ENCODE data around the gene TMEM205.
"Not testable (repeated sequence)": the region's sequence is repeated elsewhere in the genome, so short reads cannot be mapped to it uniquely, and the experiment has no call there.

The TMEM205 gene

GRCh38 chr19:11349171-11349570, 3.1 kb upstream of the TMEM205 start:
- DNase-seq (ENCODE audit: low read depth) = no peak
- H3K4me3 ChIP-seq (ENCODE audit: low read depth, low read length) = no peak overlapping the region

DNA sequence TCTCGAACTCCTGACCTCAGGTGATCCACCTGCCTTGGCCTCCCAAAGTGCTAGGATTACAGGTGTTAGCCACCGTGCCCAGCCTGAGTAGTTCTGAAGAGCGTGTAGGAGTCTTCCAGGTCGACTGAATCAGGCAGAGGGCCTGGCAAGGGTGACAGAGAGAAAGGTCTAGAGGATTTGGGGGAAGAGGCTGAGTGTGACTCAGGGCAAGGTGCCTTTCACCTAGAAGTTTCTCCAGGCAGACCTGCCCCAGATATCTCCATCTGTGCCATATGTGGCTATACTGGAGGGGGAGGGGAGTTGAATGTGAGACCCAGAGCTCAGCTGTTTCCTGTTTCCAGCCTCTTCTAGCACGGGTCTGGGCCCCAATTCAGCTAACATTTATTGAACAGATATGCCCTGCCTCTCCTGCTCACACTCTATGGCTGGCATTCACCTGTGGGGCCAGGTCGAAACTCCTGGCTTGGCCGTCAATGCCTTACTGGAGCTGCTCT, 1.5 kb upstream of the TMEM205 start:
- TF ChIP-seq CTCF (conservative IDR thresholded peaks at IDR 0.05; ENCODE audit: low read depth, low read length) = no peak
- DNase-seq (ENCODE audit: low read depth) = no peak
- H3K4me3 ChIP-seq (ENCODE audit: low read depth, low read length) = no peak overlapping the region

More at GRCh38 chr19:11349171-11349570, 3.1 kb upstream of the TMEM205 start:
- no peak for TF ChIP-seq CTCF (conservative IDR thresholded peaks at IDR 0.05; ENCODE audit: low read depth, low read length)

- TF ChIP-seq CTCF (conservative IDR thresholded peaks at IDR 0.05; ENCODE audit: low read depth, low read length) = no peak
- H3K4me3 ChIP-seq (ENCODE audit: low read depth, low read length) = peak overlapping the region; percentile 83
- no peak for DNase-seq (ENCODE audit: low read depth)
Measured at GRCh38 chr19:11345122-11345803, 805 bp downstream of the TMEM205 start.

DNA sequence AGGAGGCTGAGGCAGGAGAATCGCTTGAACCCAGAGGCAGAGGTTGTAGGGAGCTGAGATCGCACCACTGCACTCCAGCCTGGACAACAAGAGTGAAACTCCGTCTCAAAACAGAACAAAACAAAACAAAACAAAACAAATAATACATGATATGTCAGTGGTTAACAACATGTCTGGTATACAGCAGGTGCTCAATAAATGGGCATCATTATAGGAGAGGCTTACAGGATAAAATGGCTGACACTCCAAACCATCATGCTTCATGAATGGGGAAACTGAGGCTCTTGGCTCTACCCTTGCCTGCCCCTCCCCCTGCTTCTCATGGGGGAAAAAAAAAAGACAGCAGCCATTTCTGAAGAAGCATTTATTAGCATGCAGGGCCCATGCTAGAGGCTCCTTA, 3.6 kb downstream of the TMEM205 start:
- H3K4me3 ChIP-seq (ENCODE audit: low read depth, low read length) = no peak overlapping the region
- no peak for DNase-seq (ENCODE audit: low read depth)
- no peak for TF ChIP-seq CTCF (conservative IDR thresholded peaks at IDR 0.05; ENCODE audit: low read depth, low read length)

- DNase-seq (ENCODE audit: low read depth); H3K4me3 ChIP-seq (ENCODE audit: low read depth, low read length): not testable (repeated sequence)
Measured at GRCh38 chr19:11340099-11340467, 6.0 kb downstream of the TMEM205 start.

- TF ChIP-seq CTCF (conservative IDR thresholded peaks at IDR 0.05; ENCODE audit: low read depth, low read length) = no peak
- peak; percentile 89 for DNase-seq (ENCODE audit: low read depth)
- peak within 1 kb of the TSS; percentile 26 for H3K4me3 ChIP-seq (ENCODE audit: low read depth, low read length)
Measured at GRCh38 chr19:11339254-11340098, 6.6 kb downstream of the TMEM205 start, which contains the start of gene RAB3D. Gene RAB3D, minus strand, starts transcription at chr19:11339657. Its CDS starts 2,258 bp downstream, at chr19:11337399.

DNA sequence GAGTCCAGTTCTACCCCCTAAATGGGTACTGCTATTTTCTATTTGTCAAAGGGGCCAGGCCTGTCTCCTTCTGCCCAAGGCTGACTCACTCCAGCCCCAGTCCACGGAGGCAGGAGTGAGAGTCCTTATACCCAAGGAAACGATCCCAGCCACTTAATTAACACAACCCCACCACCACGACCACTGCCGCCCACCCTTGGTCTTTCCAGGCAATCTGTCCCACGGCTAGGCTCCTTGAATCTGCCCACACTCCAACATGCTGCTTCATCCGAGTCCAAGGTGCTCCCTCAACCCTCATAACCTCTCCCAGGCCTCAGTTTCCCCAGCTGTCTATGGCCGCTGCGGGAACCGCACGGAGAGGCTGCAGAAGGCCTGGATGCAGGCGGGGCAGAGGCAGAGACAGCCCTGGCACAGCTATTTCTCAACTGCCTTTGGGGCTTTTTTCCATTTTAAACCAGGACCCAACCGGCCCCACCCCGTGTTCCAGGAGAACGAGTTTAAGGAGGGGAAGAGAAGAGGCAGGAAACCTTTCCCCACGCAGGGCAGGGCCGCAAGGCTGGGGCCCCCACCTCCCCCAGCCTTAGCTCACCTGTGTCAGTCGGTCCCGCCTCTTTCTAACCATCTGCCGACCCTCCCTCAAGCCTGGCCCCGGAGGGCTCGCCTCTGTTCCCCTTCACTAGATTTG, 7.4 kb downstream of the TMEM205 start:
- no peak for DNase-seq (ENCODE audit: low read depth)
- no peak overlapping the region for H3K4me3 ChIP-seq (ENCODE audit: low read depth, low read length)
- TF ChIP-seq CTCF (conservative IDR thresholded peaks at IDR 0.05; ENCODE audit: low read depth, low read length) = no peak

Data from choroid plexus epithelial cell (primary cell).